ES-I3 (cell line): ENCODE measurements around the gene GNAT3.

Experiments used
- H3K36me3 ChIP-seq: 2 replicates; pipeline ENCODE4 v1.6.1; 2013; ENCODE audit warnings: mild to moderate bottlenecking, low read length, control low read depth, moderate library complexity; ENCODE audit not compliant: insufficient read depth
- H3K4me1 ChIP-seq: 2 replicates; pipeline ENCODE4 v1.6.1; 2013; ENCODE audit warnings: mild to moderate bottlenecking, control low read depth, low read length; ENCODE audit not compliant: insufficient read depth
- H3K9ac ChIP-seq: 2 replicates; pipeline ENCODE4 v1.6.1; 2013; ENCODE audit warnings: low read depth, mild to moderate bottlenecking, low read length, moderate library complexity
- H3K9me3 ChIP-seq: 2 replicates; pipeline ENCODE4 v1.6.1; 2013; ENCODE audit warnings: mild to moderate bottlenecking, low read length, moderate library complexity; ENCODE audit not compliant: control insufficient read depth, insufficient read depth

GNAT3 gene

DNA sequence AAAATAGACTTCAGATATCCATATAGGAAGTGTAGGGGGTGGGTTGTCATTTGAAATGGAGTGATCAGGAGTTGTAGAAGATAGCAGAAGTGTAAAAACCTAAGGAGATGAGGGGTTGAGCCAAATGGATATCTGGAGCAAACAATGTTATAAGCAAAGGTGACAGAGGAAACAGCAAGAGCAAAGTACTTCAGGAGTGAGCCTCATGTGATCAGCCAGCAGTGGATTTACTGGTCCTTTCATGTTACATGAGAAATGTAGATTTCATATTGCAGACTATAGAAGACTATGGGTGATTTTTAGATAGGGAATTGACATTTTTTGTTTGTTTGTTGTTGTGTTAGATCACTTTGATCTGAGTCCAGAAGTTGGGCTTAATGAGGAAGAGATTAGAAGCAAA lies 47.7 kb downstream of the GNAT3 start:
- no peaks in the 10 kb centered on the region for H3K9me3 ChIP-seq
- H3K9ac ChIP-seq = no peak overlapping the region
- H3K4me1 ChIP-seq = no peaks in the 10 kb centered on the region
- H3K36me3 ChIP-seq = no peaks in the 10 kb centered on the region

GRCh38 chr7:80463272-80463920 lies 48.5 kb downstream of the GNAT3 start:
- H3K4me1 ChIP-seq = no peaks in the 10 kb centered on the region
- H3K36me3 ChIP-seq = no peaks in the 10 kb centered on the region
- no peak overlapping the region for H3K9ac ChIP-seq
- no peaks in the 10 kb centered on the region for H3K9me3 ChIP-seq

GRCh38 chr7:80460857-80461256 lies 51.0 kb downstream of the GNAT3 start:
- H3K4me1 ChIP-seq = no peaks in the 10 kb centered on the region
- H3K9ac ChIP-seq = no peak overlapping the region
- H3K9me3 ChIP-seq = no peaks in the 10 kb centered on the region
- H3K36me3 ChIP-seq = no peaks in the 10 kb centered on the region

- Histone ChIP-seq H3K36me3 (no peaks in the 10 kb centered on the region), H3K9ac (no peak overlapping the region), H3K9me3 (no peaks in the 10 kb centered on the region), H3K4me1 (no peaks in the 10 kb centered on the region)
Measured at GRCh38 chr7:80459776-80460510, 51.9 kb downstream of the GNAT3 start.

DNA sequence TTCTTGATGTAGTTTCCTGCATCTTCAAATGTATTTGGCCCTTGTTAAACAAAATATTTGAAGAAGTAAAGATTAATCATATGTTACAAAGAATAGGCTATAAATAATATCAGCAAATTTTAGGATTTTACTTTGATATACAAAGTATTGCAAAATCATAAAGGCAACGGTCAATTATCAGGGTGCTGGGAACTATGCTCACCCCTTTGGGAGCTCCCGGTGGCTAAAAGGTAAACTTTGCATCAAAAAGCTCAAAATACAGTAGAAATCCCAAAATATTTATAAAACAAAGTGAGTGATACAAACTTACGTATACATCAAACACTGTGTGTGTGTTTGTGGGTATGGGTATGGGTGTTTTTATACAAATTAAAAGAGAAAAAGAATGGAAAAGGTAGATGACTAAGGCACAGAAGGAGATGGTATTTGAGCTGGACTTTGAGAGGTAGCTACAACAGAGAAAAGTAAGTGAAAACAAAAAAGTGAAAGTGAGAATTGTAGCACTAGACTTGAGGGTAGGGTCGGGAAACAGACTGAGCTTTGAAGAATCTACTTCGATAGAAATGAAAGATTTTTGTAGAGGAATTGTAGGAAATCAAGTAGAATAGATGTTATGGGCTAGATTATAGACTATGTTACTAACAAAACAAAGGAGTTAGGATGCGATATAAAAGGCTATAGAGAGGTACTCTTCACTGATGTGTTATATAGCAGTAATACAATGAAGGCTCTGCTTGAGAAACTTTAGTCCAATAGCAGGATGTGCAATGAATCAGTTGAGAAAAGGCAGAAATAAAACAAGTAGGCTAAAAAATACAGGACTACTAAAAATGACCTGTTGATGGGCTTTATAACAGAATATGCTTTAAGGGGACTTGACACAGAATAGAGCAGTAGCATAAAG lies 52.8 kb downstream of the GNAT3 start:
- no peaks in the 10 kb centered on the region for H3K4me1 ChIP-seq

DNA sequence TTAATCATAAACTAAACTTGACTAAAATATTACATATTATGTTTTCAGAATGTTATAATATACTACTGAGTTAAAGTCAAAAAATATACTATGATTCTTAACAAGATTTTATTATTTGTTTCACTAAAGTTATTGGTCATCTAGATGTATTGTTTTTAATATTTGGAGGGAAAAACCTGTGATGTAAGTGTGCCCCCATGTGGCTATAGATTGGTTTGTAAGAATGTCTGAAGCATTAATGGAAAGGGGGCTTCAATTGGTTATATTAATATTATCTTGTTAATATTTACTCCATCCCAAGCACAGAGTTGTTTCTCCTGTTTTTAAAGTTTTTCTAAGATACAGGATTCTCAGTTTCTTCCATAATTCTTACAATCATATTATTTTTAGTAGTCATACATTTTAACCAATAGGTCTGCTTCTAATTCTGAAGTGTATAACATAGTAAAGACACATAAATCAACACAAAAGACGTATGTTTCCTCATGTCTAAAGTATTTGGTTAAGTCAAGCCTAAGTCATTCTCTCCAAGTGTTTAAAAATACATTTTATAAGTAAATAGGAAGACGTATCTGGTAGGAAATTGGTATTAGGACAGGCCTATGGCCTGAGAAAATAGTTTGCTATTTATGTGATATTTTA lies 58.0 kb downstream of the GNAT3 start:
- Histone ChIP-seq H3K4me1 (no peaks in the 10 kb centered on the region), H3K36me3 (no peaks in the 10 kb centered on the region), H3K9ac (no peak overlapping the region), H3K9me3 (no peaks in the 10 kb centered on the region)

More for the DNA sequence above, 52.8 kb downstream of the GNAT3 start:
- Histone ChIP-seq H3K36me3 (no peaks in the 10 kb centered on the region), H3K9me3 (no peaks in the 10 kb centered on the region), H3K9ac (no peak overlapping the region)

GRCh38 chr7:80450621-80451308 lies 61.1 kb downstream of the GNAT3 start:
- H3K9ac ChIP-seq = no peak overlapping the region
- no peaks in the 10 kb centered on the region for H3K36me3 ChIP-seq
- H3K4me1 ChIP-seq = no peaks in the 10 kb centered on the region
- H3K9me3 ChIP-seq = no peaks in the 10 kb centered on the region

- Histone ChIP-seq H3K9ac (no peak overlapping the region), H3K36me3 (no peaks in the 10 kb centered on the region), H3K4me1 (no peaks in the 10 kb centered on the region), H3K9me3 (no peaks in the 10 kb centered on the region)
Measured at GRCh38 chr7:80449836-80450235, 62.0 kb downstream of the GNAT3 start.

DNA sequence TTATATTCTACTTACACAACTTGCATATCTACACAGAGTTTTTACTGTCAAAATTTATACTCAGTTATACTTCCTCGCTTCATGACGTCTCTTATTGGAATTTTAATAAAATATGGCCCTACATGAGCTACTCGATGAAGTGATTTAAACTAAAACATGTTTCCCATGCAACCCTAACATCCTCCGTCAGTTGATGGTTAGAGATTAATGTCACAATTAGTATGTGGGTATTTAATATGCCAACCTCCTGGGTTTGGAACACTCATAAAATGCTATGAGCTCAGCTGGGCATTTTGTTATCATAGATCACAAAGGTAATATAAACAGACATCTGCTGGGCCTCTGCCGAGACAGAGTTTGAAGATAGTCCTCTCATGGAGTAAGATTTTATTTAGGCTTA lies 66.5 kb downstream of the GNAT3 start:
- H3K4me1 ChIP-seq = no peaks in the 10 kb centered on the region
- H3K36me3 ChIP-seq = no peaks in the 10 kb centered on the region
- no peaks in the 10 kb centered on the region for H3K9me3 ChIP-seq
- no peak overlapping the region for H3K9ac ChIP-seq

GRCh38 chr7:80444811-80445210 lies 67.1 kb downstream of the GNAT3 start:
- no peaks in the 10 kb centered on the region for H3K36me3 ChIP-seq
- no peak overlapping the region for H3K9ac ChIP-seq
- no peaks in the 10 kb centered on the region for H3K4me1 ChIP-seq
- H3K9me3 ChIP-seq = no peaks in the 10 kb centered on the region

DNA sequence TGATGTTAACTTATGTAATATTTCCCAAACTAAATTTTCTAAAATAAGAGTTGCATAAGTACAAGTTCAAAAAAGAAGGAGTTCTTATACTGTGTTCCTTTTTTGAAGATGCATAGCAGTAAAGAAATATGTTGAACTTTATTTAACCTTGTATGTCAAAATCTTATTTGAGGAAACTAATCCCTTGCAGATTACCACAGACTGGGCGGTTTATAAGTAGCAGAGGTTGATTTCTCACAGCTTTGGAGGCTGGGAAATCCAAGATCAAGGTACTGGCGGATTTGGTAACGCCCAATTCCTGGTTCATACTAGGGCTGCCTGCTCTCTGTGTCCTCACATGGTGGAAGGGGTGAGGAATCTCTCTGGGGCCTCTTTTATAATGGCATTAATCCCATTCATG lies 68.5 kb downstream of the GNAT3 start:
- no peaks in the 10 kb centered on the region for H3K9me3 ChIP-seq
- no peak overlapping the region for H3K9ac ChIP-seq
- H3K36me3 ChIP-seq = no peaks in the 10 kb centered on the region
- no peaks in the 10 kb centered on the region for H3K4me1 ChIP-seq

- H3K9me3 ChIP-seq = peaks cover 4% of the 10 kb centered on the region; the same call in 1 of the 2 replicates
- no peak overlapping the region for H3K9ac ChIP-seq
- no peaks in the 10 kb centered on the region for H3K36me3 ChIP-seq
- no peaks in the 10 kb centered on the region for H3K4me1 ChIP-seq
Measured at GRCh38 chr7:80440883-80441282, 71.0 kb downstream of the GNAT3 start.

DNA sequence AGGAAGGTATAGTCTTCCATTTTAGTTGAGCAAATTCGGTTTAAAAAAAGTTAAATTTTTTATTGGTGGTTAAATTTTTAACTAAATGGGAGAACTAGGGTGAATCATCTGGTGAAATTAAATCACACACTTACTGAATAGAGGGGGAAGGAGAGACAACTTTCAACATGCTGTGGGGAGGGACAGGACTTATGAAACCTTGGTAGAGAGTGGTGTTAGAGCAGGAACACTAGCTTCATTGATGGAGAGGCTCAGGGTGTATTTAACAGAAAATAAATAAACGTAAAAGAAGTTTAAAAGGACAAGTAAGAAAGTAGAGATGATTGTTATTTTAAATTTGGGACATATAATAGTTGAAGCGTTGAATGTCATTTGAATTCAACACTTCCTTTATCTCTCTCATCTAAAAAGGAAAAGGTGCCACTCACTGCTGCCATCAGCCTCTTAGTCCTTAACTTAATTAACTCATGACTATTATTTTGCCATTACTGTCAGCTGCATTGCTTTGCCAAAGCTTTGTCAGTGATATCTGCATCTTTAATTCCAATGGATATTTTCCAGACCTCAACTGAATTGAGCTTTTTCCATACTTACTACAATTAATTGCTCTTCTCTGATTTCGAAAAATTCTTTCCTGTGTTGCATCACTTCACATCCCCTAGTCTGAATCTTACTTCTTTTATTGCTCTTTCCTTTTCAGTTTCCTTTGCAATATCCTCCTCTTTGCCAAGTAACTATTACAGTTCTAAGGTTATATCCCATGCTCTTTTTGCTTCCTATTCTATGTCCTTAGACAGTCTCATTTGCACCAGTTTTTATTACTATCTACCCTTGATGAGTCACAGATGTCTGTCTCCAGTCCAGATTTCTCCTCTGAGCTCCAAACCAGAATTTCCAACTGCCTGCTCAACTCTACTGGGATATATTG lies 71.7 kb downstream of the GNAT3 start:
- Histone ChIP-seq H3K36me3 (no peaks in the 10 kb centered on the region), H3K9me3 (peaks cover 4% of the 10 kb centered on the region; the same call in 1 of the 2 replicates), H3K9ac (no peak overlapping the region), H3K4me1 (no peaks in the 10 kb centered on the region)
